Measurements from ENCODE around the gene MAP1LC3B2. TPM values are rescaled to one million over a fixed set of nuclear protein-coding genes. Genes with fewer than 3 reads are reported as not detected.

Gene MAP1LC3B2
- total and polyA plus RNA-seq, 2 of the 8 experiments (the other 6 are each of a cell fraction or from before 2014, with no cell fraction given) = 0.39 to 1.5 TPM

DNA sequence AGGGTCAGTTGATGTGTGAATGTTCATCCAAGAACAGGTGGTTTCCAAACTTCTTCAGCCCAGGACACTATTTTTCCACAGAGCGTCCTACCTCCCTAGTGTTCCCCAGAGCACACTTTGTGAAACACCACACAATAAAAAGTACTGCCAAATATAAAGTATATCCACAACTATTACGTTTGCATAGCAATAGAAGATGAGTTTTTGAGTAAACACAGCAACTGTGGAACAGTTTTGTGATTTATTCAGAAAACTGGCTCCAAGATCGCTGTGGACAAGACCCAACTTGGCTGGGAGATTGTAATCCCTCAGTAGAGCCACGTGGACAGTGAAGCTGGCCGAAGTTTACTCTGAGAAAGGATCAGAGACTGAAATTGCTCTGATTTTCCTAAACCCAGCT, 14.5 kb upstream of the MAP1LC3B2 start:
- CTCF ChIA-PET (ENCODE audit: partially characterized antibody) = no interaction called here
- Histone ChIP-seq H2AFZ (ENCODE audit: low read length) (no peak overlapping the region), H3K27me3 (replicated peaks in 1 of 4; ENCODE audit: control insufficient read depth in 3 of 4, extremely low read depth in 1 of 4, insufficient read depth in 3 of 4, low read length in 3 of 4) (no peaks in the 10 kb centered on the region), H3K27ac (ENCODE audit: low read depth, low read length) (no peak overlapping the region), H3K23ac (ENCODE audit: insufficient read length) (no peak overlapping the region), H3K56ac (replicated peaks; ENCODE audit: insufficient read length, low read depth, low read length) (no peak overlapping the region), H3K9me3 (ENCODE audit: insufficient read depth in 2 of 2, low read depth in 1 of 2, low read length in 1 of 2) (no peaks in the 10 kb centered on the region), H3K79me2 (ENCODE audit: control insufficient read depth in 1 of 2, insufficient read depth in 2 of 2, low read length in 2 of 2) (no peaks in the 10 kb centered on the region), H2BK5ac (ENCODE audit: low read depth, low read length) (no peak overlapping the region), H3K36me3 (ENCODE audit: control insufficient read depth in 2 of 4, insufficient read depth in 4 of 4, low read length in 3 of 4) (no peaks in the 10 kb centered on the region), H4K20me1 (replicated peaks in 1 of 2; ENCODE audit: control insufficient read depth in 1 of 2, insufficient read depth in 2 of 2, low read length in 2 of 2) (no peaks in the 10 kb centered on the region), H4K5ac (ENCODE audit: insufficient read length, low read depth, low read length) (no peak overlapping the region), H3K4me3 (ENCODE audit: extremely low read depth in 1 of 4, insufficient read depth in 2 of 4, low read depth in 3 of 4, low read length in 4 of 4) (no peak overlapping the region), H2AK5ac (ENCODE audit: low read depth, low read length) (no peak overlapping the region), H3K23me2 (ENCODE audit: low read depth, low read length) (peaks cover 2% of the 10 kb centered on the region; the same call in 1 of the 2 replicates), H4K8ac (ENCODE audit: extremely low read depth, insufficient read depth, low read length) (no peak overlapping the region), H2BK15ac (ENCODE audit: low read length) (no peak overlapping the region), H3K4ac (replicated peaks; ENCODE audit: insufficient read length, low read depth, low read length) (no peak overlapping the region), H3K4me1 (replicated peaks in 1 of 4; ENCODE audit: control insufficient read depth in 3 of 4, insufficient read depth in 4 of 4, low read length in 3 of 4) (peaks cover 0 to 8% (median 5%) of the 10 kb centered on the region in 4 experiments; a peak in 4 of 7 replicates), H3K79me1 (ENCODE audit: low read depth, low read length) (no peaks in the 10 kb centered on the region), H3K18ac (ENCODE audit: extremely low read depth, low read length) (no peak overlapping the region; the same call in 1 of the 2 replicates), H2BK20ac (ENCODE audit: low read length) (no peak overlapping the region), H3K9ac (replicated peaks in 1 of 4; ENCODE audit: extremely low read depth in 1 of 4, low read depth in 3 of 4, low read length in 3 of 4) (no peak overlapping the region), H2BK12ac (ENCODE audit: low read depth, low read length) (no peak overlapping the region), H2BK120ac (replicated peaks; ENCODE audit: low read depth, low read length) (no peak overlapping the region), H4K91ac (replicated peaks; ENCODE audit: insufficient read length, low read length) (no peak overlapping the region), H3K4me2 (ENCODE audit: insufficient read depth in 1 of 2, low read depth in 2 of 2, low read length in 2 of 2) (no peak overlapping the region), H3K14ac (ENCODE audit: insufficient read length) (no peak overlapping the region)
- DNase-seq (ENCODE audit: low read depth in 1 of 2, low spot score in 2 of 2) = no peak
- no peak for TF ChIP-seq BRCA1 (IDR thresholded peaks at IDR 0.05; ENCODE audit: low read depth, low read length)
- no peak for TF ChIP-seq MAFK (IDR thresholded peaks at IDR 0.05; ENCODE audit: low read depth, low read length)
- no peak for TF ChIP-seq RNF2 (IDR thresholded peaks at IDR 0.05; ENCODE audit: borderline replicate concordance, low read depth, low read length, missing control alignments, poor library complexity, severe bottlenecking)
- no peak for TF ChIP-seq ASH2L (IDR thresholded peaks at IDR 0.05; ENCODE audit: low read length)
- TF ChIP-seq POLR2A (IDR thresholded peaks at IDR 0.05; ENCODE audit: control extremely low read depth in 1 of 2, low read depth in 2 of 2, low read length in 2 of 2) = no peak
- no peak for TF ChIP-seq CHD2 (IDR thresholded peaks at IDR 0.05; ENCODE audit: low read length)
- no peak for TF ChIP-seq POU5F1 (IDR thresholded peaks at IDR 0.05; ENCODE audit: low read depth, low read length)
- no peak for TF ChIP-seq CTBP2 (IDR thresholded peaks at IDR 0.05; ENCODE audit: borderline replicate concordance, insufficient read depth, insufficient read length, low read length)
- TF ChIP-seq TAF7 (optimal IDR thresholded peaks at IDR 0.05; ENCODE audit: borderline replicate concordance, low read depth, low read length) = no peak
- no peak for TF ChIP-seq SIN3A (conservative IDR thresholded peaks at IDR 0.05 in 1 of 2, IDR thresholded peaks at IDR 0.05 in 1 of 2; ENCODE audit: low read depth in 1 of 2, low read length in 2 of 2)
- no peak for TF ChIP-seq JUN (IDR thresholded peaks at IDR 0.05; ENCODE audit: low read depth, low read length)
- POLR2A ChIA-PET (ENCODE audit: partially characterized antibody) = no interaction called here
- WGBS, 2 experiments (ENCODE audit: extremely low coverage in 1 of 2, insufficient coverage in 1 of 2, insufficient read length in 1 of 2, insufficient replicate concordance in 2 of 2, low coverage in 1 of 2, low lambda C conversion rate in 2 of 2, missing lambda C conversion rate in 1 of 2) = 85% methylated on average over 5 of the region's 5 CpGs; no CpG with 5 or more reads in 1 of the 2 experiments
- FAIRE-seq = no peak

All from H1 (cell line).